K562 (cell line): Measurements from ENCODE around the gene MGAT4D. TPM values are rescaled to one million over a fixed set of nuclear protein-coding genes. Genes with fewer than 3 reads are reported as not detected.

Experiments used
- ATAC-seq: fragments of 200-7000 bp; cut with Tn5 transposase; 3 replicates; pipeline ENCODE4 v1.9.1; 2020; ENCODE audit warnings: moderate library complexity
- BruUV-seq: library from RNA; stranded (reverse); fragments of 400-500 nt; replicated peaks from 2 replicates; lab custom pipeline; 2021; lab: Mats Ljungman, UMichigan
- CTCF ChIA-PET: fragments of 300-600 bp; formaldehyde crosslinking; extraction: SDS; loops from one replicate; lab custom pipeline; 2021; ENCODE audit warnings: low intra/inter-chr PET ratio; lab: Yijun Ruan, JAX
- POLR2A ChIA-PET: fragments of 300-600, 350-650 bp; sonication (Branson Sonifier 250); formaldehyde crosslinking; extraction: SDS; loops from one replicate; lab custom pipeline; 2021; ENCODE audit warnings: antibody characterized with exemption, inconsistent platforms; lab: Yijun Ruan, JAX
- DNase-seq, 4 experiments: peaks; one replicate each; pipeline versions ENCODE4 v3.0.0 to v3.0.0-alpha.2; 2011 to 2018; ENCODE audit warnings: low spot score in 3 of 4, mixed read lengths in 3 of 4; ENCODE audit errors: extremely low read depth in 1 of 4
- FAIRE-seq: peaks from 2 replicates; lab custom pipeline; 2011; peaks lifted over from hg19 to GRCh38; lab: Jason Lieb, UNC
- H2AFZ ChIP-seq: 2 replicates; pipeline ENCODE4 v1.6.0; 2011; ENCODE audit warnings: low read depth, low read length, control low read depth, inconsistent platforms
- H3K27ac ChIP-seq: fragments of 200-600 bp; 3 replicates; pipeline ENCODE4 v1.8.0; 2011; ENCODE audit warnings: low read depth, mild to moderate bottlenecking, control low read depth, inconsistent platforms, low read length, moderate library complexity, mixed read lengths; ENCODE audit errors: extremely low read depth
- H3K27me3 ChIP-seq, 2 experiments: fragments of 300-600 bp in 1 of 2; 2 replicates in 1 of 2; 3 replicates in 1 of 2; pipeline versions ENCODE4 v1.6.0 to v1.8.0; 2011; ENCODE audit warnings: inconsistent platforms in 2 of 2, low read length in 2 of 2, mild to moderate bottlenecking in 1 of 2, mixed read lengths in 1 of 2, moderate library complexity in 1 of 2; ENCODE audit not compliant: control insufficient read depth in 2 of 2, insufficient read depth in 2 of 2
- H3K36me3 ChIP-seq: fragments of 300-600 bp; 3 replicates; pipeline ENCODE4 v1.8.0; 2011; ENCODE audit warnings: mild to moderate bottlenecking, low read length, inconsistent platforms; ENCODE audit not compliant: control insufficient read depth, insufficient read depth
- H3K4me1 ChIP-seq, 2 experiments: fragments of 200-600 bp in 1 of 2; replicated peaks in 1 of 2; 2 replicates in 1 of 2; 3 replicates in 1 of 2; pipeline versions ENCODE4 v1.5.1 to v1.8.0; 2011; ENCODE audit warnings: inconsistent platforms in 2 of 2, low read length in 2 of 2, mild to moderate bottlenecking in 1 of 2, mixed read lengths in 1 of 2, moderate library complexity in 1 of 2; ENCODE audit not compliant: control insufficient read depth in 2 of 2, insufficient read depth in 2 of 2
- H3K4me2 ChIP-seq: 2 replicates; pipeline ENCODE4 v1.6.1; 2011; ENCODE audit warnings: low read length, control low read depth, inconsistent platforms, mixed read lengths; ENCODE audit not compliant: insufficient read depth
- H3K4me3 ChIP-seq: fragments of 200-600 bp; sonication (generic), shearing (Covaris generic); 2 replicates; pipeline ENCODE4 v1.5.1; 2016; ENCODE audit warnings: control low read depth, inconsistent platforms
- H3K79me2 ChIP-seq: fragments of 200-600 bp; 3 replicates; pipeline ENCODE4 v1.8.0; 2011; ENCODE audit warnings: low read length, inconsistent platforms; ENCODE audit not compliant: control insufficient read depth, insufficient read depth
- H3K9ac ChIP-seq, 2 experiments: 2 replicates each; pipeline versions ENCODE4 v1.6.0 to v1.6.1; 2011; ENCODE audit warnings: low read depth in 2 of 2, low read length in 2 of 2, control low read depth in 1 of 2, inconsistent platforms in 1 of 2, mild to moderate bottlenecking in 1 of 2, mixed read lengths in 1 of 2; ENCODE audit not compliant: insufficient read depth in 1 of 2
- H3K9me1 ChIP-seq: one replicate; pipeline ENCODE4 v1.6.0; 2011; ENCODE audit warnings: inconsistent platforms, mild to moderate bottlenecking, low read length, moderate library complexity; ENCODE audit not compliant: control insufficient read depth, insufficient read depth
- H3K9me3 ChIP-seq: replicated peaks from 2 replicates; pipeline ENCODE4 v1.5.1; 2011; ENCODE audit warnings: low read depth, low read length, inconsistent platforms; ENCODE audit not compliant: control insufficient read depth, insufficient read depth
- H4K20me1 ChIP-seq: replicated peaks from 2 replicates; pipeline ENCODE4 v1.6.1; 2011; ENCODE audit warnings: low read length, inconsistent platforms, mixed read lengths; ENCODE audit not compliant: control insufficient read depth, insufficient read depth
- BRD9 ChIP-seq: fragments of 450-650 bp; IDR thresholded peaks from 2 replicates; pipeline ENCODE4 v1.6.1; 2018; ENCODE audit warnings: low read depth; ENCODE audit not compliant: partially characterized antibody
- FOXM1 ChIP-seq, 2 experiments: fragments of 450-650 bp in 1 of 2; sonication (generic) in 1 of 2; formaldehyde crosslinking in 1 of 2; IDR thresholded peaks; 2 replicates each; pipeline versions ENCODE4 v1.6.1 to v1.9.0; 2017 to 2022; ENCODE audit warnings: low read depth in 2 of 2, mild to moderate bottlenecking in 2 of 2, missing genetic modification reagents in 1 of 2, moderate library complexity in 1 of 2
- ILF3 ChIP-seq: fragments of 450-650 bp; IDR thresholded peaks from 2 replicates; pipeline ENCODE4 v1.6.1; 2018; ENCODE audit warnings: antibody characterized with exemption, mild to moderate bottlenecking, moderate library complexity, borderline replicate concordance
- LARP7 ChIP-seq: fragments of 450-650 bp; IDR thresholded peaks from 2 replicates; pipeline ENCODE4 v1.6.1; 2016
- TGIF2 ChIP-seq: sonication (generic); formaldehyde crosslinking; IDR thresholded peaks from 2 replicates; pipeline ENCODE4 v1.8.1; 2022; ENCODE audit warnings: mild to moderate bottlenecking, missing genetic modification reagents, moderate library complexity
- ZNF140 ChIP-seq: fragments of 250-450 bp; sonication (Bioruptor Pico); IDR thresholded peaks from 2 replicates; pipeline ENCODE4 v1.8.0; 2021; ENCODE audit warnings: moderate library complexity, mild to moderate bottlenecking, inconsistent platforms
- ZNF146 ChIP-seq: IDR thresholded peaks from one replicate; pipeline ENCODE4 v1.6.1; 2018; ENCODE audit warnings: missing compliant biosample characterization; ENCODE audit not compliant: unreplicated experiment
- ZZZ3 ChIP-seq: fragments of 450-650 bp; IDR thresholded peaks from 2 replicates; pipeline ENCODE4 v1.6.1; 2016; ENCODE audit warnings: antibody characterized with exemption, mild to moderate bottlenecking, moderate library complexity
- WGBS: fragments of 100-300 bp; shearing (Covaris generic); methylation state at CpG from one replicate; pipeline ENCODE4 v1.1.6; 2016; ENCODE audit warnings: low coverage, mixed read lengths; ENCODE audit not compliant: insufficient coverage; ENCODE audit errors: missing lambda C conversion rate; 5-methylcytosine and 5-hydroxymethylcytosine counted together
- in situ Hi-C: fragments of 300-500 bp; cut with MboI; formaldehyde crosslinking; loops from 4 replicates; pipeline ENCODE4 v1.15.0; 2018; ENCODE audit warnings: inconsistent platforms, mixed read lengths
- intact Hi-C: fragments of 100-400 bp; cut with micrococcal nuclease; formaldehyde crosslinking; loops from 2 replicates; pipeline ENCODE4 v1.14.2; 2022
- polyA plus RNA-seq, 8 experiments: library from polyadenylated mRNA; depleted of rRNA in 4 of 8; stranded (reverse) in 5 of 8; unstranded in 3 of 8; fragments of >200 nt; fragmentation: Nextera tagmentation in 2 of 8; fragmentation: Illumina TruSeq in 1 of 8; extraction: Ambion mirVana in 2 of 8; extraction: Trizol in 1 of 8; gene quantifications; 2 replicates each; pipeline versions ENCODE4 v1.2.1 to v1.2.3, GENCODE V29; 2011 to 2014; ENCODE audit warnings: inconsistent platforms in 1 of 8, missing spikeins in 1 of 8
- total RNA-seq, 7 experiments: library from RNA; depleted of rRNA in 6 of 7; stranded (reverse); fragments of >200 nt in 6 of 7; fragmentation: Illumina TruSeq in 2 of 7; extraction: Trizol in 2 of 7; gene quantifications; 2 replicates each; pipeline versions ENCODE4 v1.2.1 to v1.2.3, GENCODE V29; 2011 to 2021; ENCODE audit warnings: low replicate concordance in 1 of 7
- TF ChIP-seq, protein P1 (sequence below): fragments of 450-650 bp; formaldehyde crosslinking; IDR thresholded peaks from 2 replicates; pipeline ENCODE4 v1.4.0; 2022; ENCODE audit warnings: missing genetic modification characterization

Gene MGAT4D
- total and polyA plus RNA-seq, 9 of the 15 experiments (the other 6 are each of a cell fraction or from before 2014, with no cell fraction given) = not detected

- TF ChIP-seq TGIF2 (CRISPR knock-in tag) (no peak), BRD9 (no peak), ZZZ3 (no peak), ZNF146 (no peak)
- TF ChIP-seq, protein P1, sequence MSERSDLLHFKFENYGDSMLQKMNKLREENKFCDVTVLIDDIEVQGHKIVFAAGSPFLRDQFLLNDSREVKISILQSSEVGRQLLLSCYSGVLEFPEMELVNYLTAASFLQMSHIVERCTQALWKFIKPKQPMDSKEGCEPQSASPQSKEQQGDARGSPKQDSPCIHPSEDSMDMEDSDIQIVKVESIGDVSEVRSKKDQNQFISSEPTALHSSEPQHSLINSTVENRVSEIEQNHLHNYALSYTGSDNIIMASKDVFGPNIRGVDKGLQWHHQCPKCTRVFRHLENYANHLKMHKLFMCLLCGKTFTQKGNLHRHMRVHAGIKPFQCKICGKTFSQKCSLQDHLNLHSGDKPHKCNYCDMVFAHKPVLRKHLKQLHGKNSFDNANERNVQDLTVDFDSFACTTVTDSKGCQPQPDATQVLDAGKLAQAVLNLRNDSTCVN (CRISPR knock-in tag) = no peak
Observed at GRCh38 chr4:140497747-140498636, at the start of gene MGAT4D (continued).

DNA sequence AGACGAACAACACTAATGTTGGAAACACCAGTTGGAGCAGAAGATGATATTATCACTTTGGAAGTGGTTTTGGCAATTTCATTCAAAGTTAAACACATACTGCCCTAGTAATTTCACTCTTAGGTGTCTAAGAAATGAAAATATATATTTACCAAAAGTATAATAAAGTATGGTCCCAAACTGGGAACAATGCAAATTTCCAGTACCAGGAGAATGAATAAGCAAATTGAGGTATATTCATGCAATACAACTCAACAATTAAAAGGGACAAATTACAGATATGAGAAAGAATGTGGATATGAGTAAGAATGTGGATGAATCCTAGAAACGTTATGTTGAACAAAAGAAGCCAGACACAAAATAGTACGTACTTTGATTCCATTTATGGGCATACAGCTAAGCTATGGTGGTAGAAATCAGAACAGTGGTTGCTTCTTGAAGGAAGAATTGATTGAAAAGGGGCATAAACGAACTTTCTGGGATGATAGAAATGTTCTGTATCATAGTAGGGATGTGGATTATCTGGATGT lies 35.9 kb upstream of the MGAT4D start:
- Histone ChIP-seq H3K4me3 (no peak overlapping the region), H3K4me1 (peaks cover 0 to 10% of the 10 kb centered on the region in 2 experiments; a peak in 2 of 5 replicates), H2AFZ (no peak overlapping the region), H4K20me1 (no peaks in the 10 kb centered on the region; the same call in 1 of the 2 replicates), H3K4me2 (no peak overlapping the region), H3K79me2 (no peaks in the 10 kb centered on the region), H3K9me3 (no peaks in the 10 kb centered on the region; the same call in 1 of the 2 replicates), H3K9ac (no peak overlapping the region), H3K9me1 (no peaks in the 10 kb centered on the region), H3K27me3 (no peaks in the 10 kb centered on the region), H3K36me3 (peaks cover 11% of the 10 kb centered on the region), H3K27ac (no peak overlapping the region)
- in situ Hi-C loops (no loop called here), intact Hi-C loops (no loop called here)
- BruUV-seq = no TSS peak
- CTCF ChIA-PET = no interaction called here
- FAIRE-seq = no peak
- ATAC-seq = no peak
- DNase-seq = no peak
- TF ChIP-seq FOXM1 (IDR thresholded peaks at IDR 0.05; ENCODE audit: low read depth) (no peak), FOXM1 (CRISPR knock-in tag; IDR thresholded peaks at IDR 0.05; ENCODE audit: low read depth) (no peak), ILF3 (no peak), ZNF140 (CRISPR knock-in tag) (no peak), LARP7 (no peak)
- 58% methylated on average over 4 of the region's 4 CpGs for WGBS
- POLR2A ChIA-PET = interaction anchor here (1.6 kb wide), 1 partner anchor 10 kb away, joined by 6 read pairs; the partner anchor contains the start of gene ELMOD2
